ENCODE measurements around the gene STMND1. TPM values are rescaled to one million over a fixed set of nuclear protein-coding genes. Genes with fewer than 3 reads are reported as not detected.

STMND1 gene
- total RNA-seq, 1 experiment from 2014 or later = not detected

GRCh38 chr6:17132967-17133366, 31.1 kb downstream of the STMND1 start:
- no peaks in the 10 kb centered on the region for H3K23me2 ChIP-seq (ENCODE audit: insufficient read length, low read depth, low read length, poor library complexity, severe bottlenecking)
- H3K27ac ChIP-seq (ENCODE audit: insufficient read length, low read depth, low read length) = no peak overlapping the region
- Mint-ChIP-seq H3K9me3 (peaks cover 11 to 12% of the 10 kb centered on the region in 2 experiments), H3K36me3 (ENCODE audit: insufficient read depth in 1 of 3, low read depth in 3 of 3) (peaks cover under 1 to 6% (median 4%) of the 10 kb centered on the region in 3 experiments; a peak in 3 of 7 replicates), H3K27me3 (ENCODE audit: low read depth) (no peaks in the 10 kb centered on the region; the same call in 1 of the 2 replicates), H3K27ac (no peak overlapping the region), H3K4me3 (no peak overlapping the region), H3K4me1 (peaks cover 0 to 4% of the 10 kb centered on the region in 2 experiments; a peak in 2 of 4 replicates)
- no peak overlapping the region for H2BK15ac ChIP-seq (ENCODE audit: low read depth, low read length)
- no peak; the same call in 2 of the 3 replicates for TF ChIP-seq CTCF (conservative IDR thresholded peaks at IDR 0.05)
- H4K91ac ChIP-seq (ENCODE audit: insufficient read length, low read depth, low read length) = no peak overlapping the region
- H3K23ac ChIP-seq (ENCODE audit: insufficient read length, low read depth, low read length) = no peak overlapping the region
- H3K4me2 ChIP-seq (ENCODE audit: insufficient read depth, insufficient read length, low read length) = no peak overlapping the region
- H2AFZ ChIP-seq (ENCODE audit: low read length) = no peak overlapping the region
- no peak overlapping the region for H2AK5ac ChIP-seq (ENCODE audit: insufficient read length, low read length)
- DNase-seq = no peak
- no peak overlapping the region for H3K18ac ChIP-seq (ENCODE audit: insufficient read length, low read depth, low read length)
- no peak overlapping the region for H3K4ac ChIP-seq (ENCODE audit: low read depth, low read length)
- H3T11ph ChIP-seq (ENCODE audit: low read length) = no peak overlapping the region
- H4K5ac ChIP-seq (ENCODE audit: insufficient read length, low read depth, low read length) = no peak overlapping the region
- H2BK120ac ChIP-seq (ENCODE audit: low read depth, low read length, poor library complexity, severe bottlenecking) = no peak overlapping the region
- no peaks in the 10 kb centered on the region for H3K79me1 ChIP-seq (ENCODE audit: insufficient read depth, low read depth, low read length, poor library complexity, severe bottlenecking)
- H3K9me3 ChIP-seq (ENCODE audit: control insufficient read depth, low read depth, low read length) = no peaks in the 10 kb centered on the region
- H2BK12ac ChIP-seq (ENCODE audit: insufficient read length, low read depth, low read length) = no peak overlapping the region
- no peak overlapping the region for H3K56ac ChIP-seq (ENCODE audit: insufficient read length, low read depth, low read length)
- H4K8ac ChIP-seq (replicated peaks; ENCODE audit: insufficient read length, low read depth, low read length) = no peak overlapping the region
- no peak overlapping the region for H2BK5ac ChIP-seq (ENCODE audit: insufficient read length, low read length)
- H3K27me3 ChIP-seq (ENCODE audit: insufficient read depth, low read length) = no peaks in the 10 kb centered on the region
- H3K14ac ChIP-seq (ENCODE audit: insufficient read depth, low read length) = no peak overlapping the region
- H3K79me2 ChIP-seq (ENCODE audit: insufficient read depth, low read length) = no peaks in the 10 kb centered on the region
- no peak overlapping the region for H3K9ac ChIP-seq (ENCODE audit: extremely low read depth, insufficient read length, low read length)
- no peaks in the 10 kb centered on the region for H3K4me1 ChIP-seq (ENCODE audit: insufficient read depth, low read length)
- H4K20me1 ChIP-seq (ENCODE audit: control insufficient read depth, insufficient read depth, insufficient read length) = no peaks in the 10 kb centered on the region
- no peak overlapping the region for H2BK20ac ChIP-seq (ENCODE audit: low read depth, low read length, poor library complexity, severe bottlenecking)
